Endothelial cell of umbilical vein (primary cell): ENCODE measurements around the gene TM6SF1.

ENCODE experiments used
- EZH2 ChIP-seq: IDR thresholded peaks from 2 replicates; pipeline ENCODE4 v1.6.1; 2012; ENCODE audit warnings: borderline replicate concordance, low read depth, mild to moderate bottlenecking, moderate library complexity, low read length, inconsistent platforms; ENCODE audit not compliant: severe bottlenecking
- MYC ChIP-seq: IDR thresholded peaks from one replicate; pipeline ENCODE4 v1.6.1; 2011; ENCODE audit warnings: mild to moderate bottlenecking, low read depth, low read length
- POLR2AphosphoS5 ChIP-seq: IDR thresholded peaks from 2 replicates; pipeline ENCODE4 v1.6.1; 2012; ENCODE audit warnings: low read depth, mild to moderate bottlenecking, control low read depth, low read length, moderate library complexity; ENCODE audit not compliant: insufficient read depth
- TF ChIP-seq, protein P1 (sequence below), 2 donors: IDR thresholded peaks; 1 replicate in 1 of 2; 2 replicates in 1 of 2; pipeline ENCODE4 v1.5.1; 2011; ENCODE audit warnings: low read length in 2 of 2, mild to moderate bottlenecking in 2 of 2, moderate library complexity in 2 of 2, control low read depth in 1 of 2, inconsistent platforms in 1 of 2, low read depth in 1 of 2; ENCODE audit not compliant: insufficient read depth in 1 of 2; ENCODE audit errors: extremely low read depth in 1 of 2

DNA sequence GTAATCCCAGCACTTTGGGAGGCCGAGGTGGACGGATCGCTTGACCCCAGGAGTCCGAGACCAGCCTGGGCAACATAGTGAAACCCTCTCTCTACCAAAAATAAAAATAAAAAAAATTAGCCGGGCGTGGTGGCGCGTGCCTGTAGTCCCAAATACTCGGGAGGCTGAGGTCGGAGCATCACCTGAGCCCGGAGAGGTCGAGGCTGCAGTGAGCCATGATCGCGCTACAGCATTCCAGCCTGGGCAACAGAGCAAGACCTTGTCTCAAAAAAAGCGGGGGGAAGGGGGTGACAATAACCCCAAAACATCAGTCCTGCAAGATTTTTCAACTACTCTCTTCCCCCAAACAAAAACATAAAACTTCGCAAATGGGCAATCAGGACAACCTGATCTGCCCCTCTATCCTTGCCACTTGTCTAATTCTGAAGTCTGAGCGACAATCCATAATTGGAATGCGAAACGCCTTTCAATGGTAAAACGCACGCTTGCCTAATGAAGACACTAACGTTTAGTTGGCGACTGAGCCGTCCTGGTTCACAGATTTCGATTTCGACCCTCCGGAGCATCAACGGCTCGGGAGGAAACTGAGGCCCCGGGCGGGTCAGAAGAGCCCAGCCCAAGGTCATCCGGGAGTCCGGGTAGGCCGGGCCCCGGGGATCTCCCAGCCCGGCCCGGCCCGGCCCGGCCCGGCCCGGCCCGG lies 41.3 kb upstream of the TM6SF1 start:
- TF ChIP-seq EZH2 = no peak
- TF ChIP-seq, protein P1, sequence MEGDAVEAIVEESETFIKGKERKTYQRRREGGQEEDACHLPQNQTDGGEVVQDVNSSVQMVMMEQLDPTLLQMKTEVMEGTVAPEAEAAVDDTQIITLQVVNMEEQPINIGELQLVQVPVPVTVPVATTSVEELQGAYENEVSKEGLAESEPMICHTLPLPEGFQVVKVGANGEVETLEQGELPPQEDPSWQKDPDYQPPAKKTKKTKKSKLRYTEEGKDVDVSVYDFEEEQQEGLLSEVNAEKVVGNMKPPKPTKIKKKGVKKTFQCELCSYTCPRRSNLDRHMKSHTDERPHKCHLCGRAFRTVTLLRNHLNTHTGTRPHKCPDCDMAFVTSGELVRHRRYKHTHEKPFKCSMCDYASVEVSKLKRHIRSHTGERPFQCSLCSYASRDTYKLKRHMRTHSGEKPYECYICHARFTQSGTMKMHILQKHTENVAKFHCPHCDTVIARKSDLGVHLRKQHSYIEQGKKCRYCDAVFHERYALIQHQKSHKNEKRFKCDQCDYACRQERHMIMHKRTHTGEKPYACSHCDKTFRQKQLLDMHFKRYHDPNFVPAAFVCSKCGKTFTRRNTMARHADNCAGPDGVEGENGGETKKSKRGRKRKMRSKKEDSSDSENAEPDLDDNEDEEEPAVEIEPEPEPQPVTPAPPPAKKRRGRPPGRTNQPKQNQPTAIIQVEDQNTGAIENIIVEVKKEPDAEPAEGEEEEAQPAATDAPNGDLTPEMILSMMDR (IDR thresholded peaks at IDR 0.05; ENCODE audit: extremely low read depth in 1 of 2, insufficient read depth in 1 of 2, low read depth in 1 of 2, low read length in 2 of 2) = no peak
- no peak for TF ChIP-seq MYC
- TF ChIP-seq POLR2AphosphoS5 = no peak
